DND-41 (cell line): ENCODE measurements around the gene AP4M1.

Source experiments
- ATAC-seq: fragments of 200-7000 bp; cut with Tn5 transposase; 3 replicates; pipeline ENCODE4 v1.9.1; 2021; ENCODE audit warnings: low read depth; ENCODE audit not compliant: insufficient read depth
- DNase-seq: peaks from one replicate; pipeline ENCODE4 v3.0.0-alpha.2; 2020
- H2AFZ ChIP-seq: 2 replicates; pipeline ENCODE4 v1.6.0; 2012; ENCODE audit warnings: low read depth, low read length
- H3K27ac ChIP-seq: 2 replicates; pipeline ENCODE4 v1.5.1; 2012; ENCODE audit warnings: low read length, inconsistent platforms
- H3K27me3 ChIP-seq: fragments of 200-600 bp; sonication (generic); 2 replicates; pipeline ENCODE4 v1.6.0; 2012; ENCODE audit warnings: low read length, mild to moderate bottlenecking, inconsistent platforms; ENCODE audit not compliant: insufficient read depth, poor library complexity
- H3K36me3 ChIP-seq: 2 replicates; pipeline ENCODE4 v1.5.1; 2012; ENCODE audit warnings: low read length, inconsistent platforms; ENCODE audit not compliant: insufficient read depth
- H3K4me1 ChIP-seq: 2 replicates; pipeline ENCODE4 v1.5.1; 2012; ENCODE audit warnings: mild to moderate bottlenecking, low read length; ENCODE audit not compliant: insufficient read depth
- H3K4me2 ChIP-seq: 2 replicates; pipeline ENCODE4 v1.6.0; 2012; ENCODE audit warnings: mild to moderate bottlenecking, moderate library complexity, low read length, inconsistent platforms; ENCODE audit not compliant: insufficient read depth
- H3K4me3 ChIP-seq, 2 experiments: fragments of 200-600 bp in 1 of 2; shearing (Covaris generic) in 1 of 2; 2 replicates each; pipeline ENCODE4 v1.5.1; 2012 to 2016; ENCODE audit warnings: inconsistent platforms in 2 of 2, low read length in 2 of 2, mild to moderate bottlenecking in 2 of 2, low read depth in 1 of 2, moderate library complexity in 1 of 2
- H3K79me2 ChIP-seq: 2 replicates; pipeline ENCODE4 v1.6.0; 2012; ENCODE audit warnings: low read length, inconsistent platforms; ENCODE audit not compliant: insufficient read depth
- H3K9ac ChIP-seq: 2 replicates; pipeline ENCODE4 v1.6.0; 2012; ENCODE audit warnings: low read depth, mild to moderate bottlenecking, inconsistent platforms, low read length, moderate library complexity
- H3K9me3 ChIP-seq: 2 replicates; pipeline ENCODE4 v1.5.1; 2012; ENCODE audit warnings: low read length, moderate library complexity, mild to moderate bottlenecking, inconsistent platforms; ENCODE audit not compliant: insufficient read depth, severe bottlenecking
- H4K20me1 ChIP-seq: 2 replicates; pipeline ENCODE4 v1.6.0; 2012; ENCODE audit warnings: low read length; ENCODE audit not compliant: insufficient read depth
- CTCF ChIP-seq: IDR thresholded peaks from 2 replicates; pipeline ENCODE4 v1.5.1; 2012; ENCODE audit warnings: borderline replicate concordance, low read length, moderate library complexity, mild to moderate bottlenecking; ENCODE audit not compliant: poor library complexity, severe bottlenecking; ENCODE audit errors: extremely low read depth
- EZH2 ChIP-seq: IDR thresholded peaks from 3 replicates; pipeline ENCODE4 v1.6.1; 2012; ENCODE audit warnings: borderline replicate concordance, low read depth, mild to moderate bottlenecking, moderate library complexity, low read length, inconsistent platforms; ENCODE audit not compliant: severe bottlenecking

Gene AP4M1

GRCh38 chr7:100102950-100103840 is 1.8 kb downstream of the AP4M1 start:
- peaks cover 77% of the 10 kb centered on the region for H3K36me3 ChIP-seq
- H3K27me3 ChIP-seq: no peaks in the 10 kb centered on the region
- ATAC-seq (no peak), DNase-seq (no peak)
- peaks cover 23% of the 10 kb centered on the region for H4K20me1 ChIP-seq
- H3K79me2 ChIP-seq: peaks cover 48% of the 10 kb centered on the region
- no peak overlapping the region for H2AFZ ChIP-seq
- TF ChIP-seq CTCF (no peak), EZH2 (no peak)
- H3K4me3 ChIP-seq: peak overlapping the region in 1 of 2 experiments; percentile 64; a peak in 2 of 4 replicates
- H3K9ac ChIP-seq: peak overlapping the region; percentile 93
- H3K9me3 ChIP-seq: no peaks in the 10 kb centered on the region
- H3K4me1 ChIP-seq: peaks cover 35% of the 10 kb centered on the region
- peak overlapping the region; percentile 80 for H3K4me2 ChIP-seq
- no peak overlapping the region; the same call in 1 of the 2 replicates for H3K27ac ChIP-seq

GRCh38 chr7:100105534-100105933 is 4.1 kb downstream of the AP4M1 start:
- no peak for DNase-seq
- peaks cover 25% of the 10 kb centered on the region for H3K79me2 ChIP-seq
- TF ChIP-seq EZH2: no peak
- TF ChIP-seq CTCF: no peak
- H3K36me3 ChIP-seq: peaks cover 71% of the 10 kb centered on the region
- no peak overlapping the region for H3K9ac ChIP-seq
- H3K4me2 ChIP-seq: no peak overlapping the region
- no peak overlapping the region for H3K4me3 ChIP-seq
- ATAC-seq: no peak
- no peaks in the 10 kb centered on the region for H3K9me3 ChIP-seq
- H4K20me1 ChIP-seq: peaks cover under 1% of the 10 kb centered on the region; the same call in 1 of the 2 replicates
- no peak overlapping the region for H2AFZ ChIP-seq
- no peak overlapping the region for H3K27ac ChIP-seq
- no peaks in the 10 kb centered on the region for H3K27me3 ChIP-seq
- peaks cover 15% of the 10 kb centered on the region for H3K4me1 ChIP-seq

GRCh38 chr7:100106633-100107032 is 5.2 kb downstream of the AP4M1 start:
- H3K27ac ChIP-seq: no peak overlapping the region
- peaks cover 77% of the 10 kb centered on the region for H3K36me3 ChIP-seq

More at GRCh38 chr7:100106633-100107032, 5.2 kb downstream of the AP4M1 start:
- ATAC-seq: no peak
- Histone ChIP-seq H3K79me2 (peaks cover 16% of the 10 kb centered on the region), H2AFZ (no peak overlapping the region), H4K20me1 (no peaks in the 10 kb centered on the region; the same call in 1 of the 2 replicates), H3K4me2 (no peak overlapping the region), H3K9me3 (no peaks in the 10 kb centered on the region), H3K4me1 (peaks cover 15% of the 10 kb centered on the region), H3K4me3 (no peak overlapping the region), H3K27me3 (no peaks in the 10 kb centered on the region), H3K9ac (no peak overlapping the region)
- TF ChIP-seq CTCF: no peak
- DNase-seq: no peak
